ENCODE measurements around the gene PGLYRP3.

PGLYRP3 gene

GRCh38 chr1:153251562-153251961, 61.2 kb downstream of the PGLYRP3 start:
- no peak overlapping the region for H3K4me3 ChIP-seq (ENCODE audit: low read depth, low read length)
- TF ChIP-seq CTCF (IDR thresholded peaks at IDR 0.05; ENCODE audit: low read depth, low read length), result no peak

GRCh38 chr1:153251087-153251486, 61.7 kb downstream of the PGLYRP3 start:
- TF ChIP-seq CTCF (IDR thresholded peaks at IDR 0.05; ENCODE audit: low read depth, low read length), result no peak
- no peak overlapping the region for H3K4me3 ChIP-seq (ENCODE audit: low read depth, low read length)

- TF ChIP-seq CTCF (IDR thresholded peaks at IDR 0.05; ENCODE audit: low read depth, low read length), result no peak
- no peak overlapping the region for H3K4me3 ChIP-seq (ENCODE audit: low read depth, low read length)
Observed at GRCh38 chr1:153250166-153250565, 62.6 kb downstream of the PGLYRP3 start.

- H3K4me3 ChIP-seq (ENCODE audit: low read depth, low read length), result no peak overlapping the region
- TF ChIP-seq CTCF (IDR thresholded peaks at IDR 0.05; ENCODE audit: low read depth, low read length), result no peak
Observed at GRCh38 chr1:153248176-153248879, 64.4 kb downstream of the PGLYRP3 start.

Data from WI38 (cell line).